K562 (cell line): ENCODE results near the gene SLC35G1. TPM values are rescaled to one million over a fixed set of nuclear protein-coding genes. Genes with fewer than 3 reads are reported as not detected.

ENCODE experiments used
- ATAC-seq: fragments of 200-7000 bp; cut with Tn5 transposase; 3 replicates; pipeline ENCODE4 v1.9.1; 2020; ENCODE audit warnings: moderate library complexity
- BruUV-seq: library from RNA; stranded (reverse); fragments of 400-500 nt; replicated peaks from 2 replicates; lab custom pipeline; 2021; lab: Mats Ljungman, UMichigan
- CTCF ChIA-PET: fragments of 300-600 bp; formaldehyde crosslinking; extraction: SDS; loops from one replicate; lab custom pipeline; 2021; ENCODE audit warnings: low intra/inter-chr PET ratio; lab: Yijun Ruan, JAX
- POLR2A ChIA-PET: fragments of 300-600, 350-650 bp; sonication (Branson Sonifier 250); formaldehyde crosslinking; extraction: SDS; loops from one replicate; lab custom pipeline; 2021; ENCODE audit warnings: antibody characterized with exemption, inconsistent platforms; lab: Yijun Ruan, JAX
- DNase-seq, 4 experiments: peaks; one replicate each; pipeline versions ENCODE4 v3.0.0 to v3.0.0-alpha.2; 2011 to 2018; ENCODE audit warnings: low spot score in 3 of 4, mixed read lengths in 3 of 4; ENCODE audit errors: extremely low read depth in 1 of 4
- FAIRE-seq: peaks from 2 replicates; lab custom pipeline; 2011; peaks lifted over from hg19 to GRCh38; lab: Jason Lieb, UNC
- H2AFZ ChIP-seq: 2 replicates; pipeline ENCODE4 v1.6.0; 2011; ENCODE audit warnings: low read depth, low read length, control low read depth, inconsistent platforms
- H3K27ac ChIP-seq: fragments of 200-600 bp; 3 replicates; pipeline ENCODE4 v1.8.0; 2011; ENCODE audit warnings: low read depth, mild to moderate bottlenecking, control low read depth, inconsistent platforms, low read length, moderate library complexity, mixed read lengths; ENCODE audit errors: extremely low read depth
- H3K27me3 ChIP-seq, 2 experiments: fragments of 300-600 bp in 1 of 2; 2 replicates in 1 of 2; 3 replicates in 1 of 2; pipeline versions ENCODE4 v1.6.0 to v1.8.0; 2011; ENCODE audit warnings: inconsistent platforms in 2 of 2, low read length in 2 of 2, mild to moderate bottlenecking in 1 of 2, mixed read lengths in 1 of 2, moderate library complexity in 1 of 2; ENCODE audit not compliant: control insufficient read depth in 2 of 2, insufficient read depth in 2 of 2
- H3K36me3 ChIP-seq: fragments of 300-600 bp; 3 replicates; pipeline ENCODE4 v1.8.0; 2011; ENCODE audit warnings: mild to moderate bottlenecking, low read length, inconsistent platforms; ENCODE audit not compliant: control insufficient read depth, insufficient read depth
- H3K4me1 ChIP-seq, 2 experiments: fragments of 200-600 bp in 1 of 2; replicated peaks in 1 of 2; 2 replicates in 1 of 2; 3 replicates in 1 of 2; pipeline versions ENCODE4 v1.5.1 to v1.8.0; 2011; ENCODE audit warnings: inconsistent platforms in 2 of 2, low read length in 2 of 2, mild to moderate bottlenecking in 1 of 2, mixed read lengths in 1 of 2, moderate library complexity in 1 of 2; ENCODE audit not compliant: control insufficient read depth in 2 of 2, insufficient read depth in 2 of 2
- H3K4me2 ChIP-seq: 2 replicates; pipeline ENCODE4 v1.6.1; 2011; ENCODE audit warnings: low read length, control low read depth, inconsistent platforms, mixed read lengths; ENCODE audit not compliant: insufficient read depth
- H3K4me3 ChIP-seq: fragments of 200-600 bp; sonication (generic), shearing (Covaris generic); 2 replicates; pipeline ENCODE4 v1.5.1; 2016; ENCODE audit warnings: control low read depth, inconsistent platforms
- H3K79me2 ChIP-seq: fragments of 200-600 bp; 3 replicates; pipeline ENCODE4 v1.8.0; 2011; ENCODE audit warnings: low read length, inconsistent platforms; ENCODE audit not compliant: control insufficient read depth, insufficient read depth
- H3K9ac ChIP-seq, 2 experiments: 2 replicates each; pipeline versions ENCODE4 v1.6.0 to v1.6.1; 2011; ENCODE audit warnings: low read depth in 2 of 2, low read length in 2 of 2, control low read depth in 1 of 2, inconsistent platforms in 1 of 2, mild to moderate bottlenecking in 1 of 2, mixed read lengths in 1 of 2; ENCODE audit not compliant: insufficient read depth in 1 of 2
- H3K9me1 ChIP-seq: one replicate; pipeline ENCODE4 v1.6.0; 2011; ENCODE audit warnings: inconsistent platforms, mild to moderate bottlenecking, low read length, moderate library complexity; ENCODE audit not compliant: control insufficient read depth, insufficient read depth
- H3K9me3 ChIP-seq: replicated peaks from 2 replicates; pipeline ENCODE4 v1.5.1; 2011; ENCODE audit warnings: low read depth, low read length, inconsistent platforms; ENCODE audit not compliant: control insufficient read depth, insufficient read depth
- H4K20me1 ChIP-seq: replicated peaks from 2 replicates; pipeline ENCODE4 v1.6.1; 2011; ENCODE audit warnings: low read length, inconsistent platforms, mixed read lengths; ENCODE audit not compliant: control insufficient read depth, insufficient read depth
- CREBBP ChIP-seq: IDR thresholded peaks from one replicate; pipeline ENCODE4 v1.6.1; 2012; ENCODE audit warnings: low read depth, mild to moderate bottlenecking, control low read depth, inconsistent platforms, low read length
- CREM ChIP-seq: IDR thresholded peaks from 2 replicates; pipeline ENCODE4 v1.6.1; 2014; ENCODE audit warnings: antibody characterized with exemption, low read depth
- EHMT2 ChIP-seq: fragments of 450-650 bp; IDR thresholded peaks from 2 replicates; pipeline ENCODE4 v1.6.1; 2018; ENCODE audit warnings: antibody characterized with exemption
- NCOA6 ChIP-seq: fragments of 450-650 bp; IDR thresholded peaks from 2 replicates; pipeline ENCODE4 v1.6.1; 2017; ENCODE audit warnings: mild to moderate bottlenecking
- NFIC ChIP-seq: fragments of 450-650 bp; IDR thresholded peaks from 2 replicates; pipeline ENCODE4 v1.6.1; 2017; ENCODE audit warnings: mild to moderate bottlenecking, inconsistent platforms
- PHF21A ChIP-seq: fragments of 450-650 bp; IDR thresholded peaks from 2 replicates; pipeline ENCODE4 v1.6.1; 2017; ENCODE audit warnings: low read depth, borderline replicate concordance
- POLR2B ChIP-seq: fragments of 450-650 bp; IDR thresholded peaks from 2 replicates; pipeline ENCODE4 v1.6.1; 2018; ENCODE audit warnings: low read depth; ENCODE audit not compliant: partially characterized antibody
- PTTG1 ChIP-seq: fragments of 450-650 bp; IDR thresholded peaks from 2 replicates; pipeline ENCODE4 v1.6.1; 2016; ENCODE audit warnings: low read depth, mild to moderate bottlenecking, missing genetic modification characterization, missing compliant biosample characterization
- ZNF586 ChIP-seq: fragments of 450-650 bp; formaldehyde crosslinking; conservative IDR thresholded peaks from 2 replicates; pipeline ENCODE4 v1.4.0; 2020; ENCODE audit warnings: mild to moderate bottlenecking, moderate library complexity
- ZNF76 ChIP-seq: fragments of 250-450 bp; sonication (Bioruptor Pico); IDR thresholded peaks from 2 replicates; pipeline ENCODE4 v1.4.0; 2020; ENCODE audit warnings: mild to moderate bottlenecking, moderate library complexity, borderline replicate concordance
- WGBS: fragments of 100-300 bp; shearing (Covaris generic); methylation state at CpG from one replicate; pipeline ENCODE4 v1.1.6; 2016; ENCODE audit warnings: low coverage, mixed read lengths; ENCODE audit not compliant: insufficient coverage; ENCODE audit errors: missing lambda C conversion rate; 5-methylcytosine and 5-hydroxymethylcytosine counted together
- in situ Hi-C: fragments of 300-500 bp; cut with MboI; formaldehyde crosslinking; loops from 4 replicates; pipeline ENCODE4 v1.15.0; 2018; ENCODE audit warnings: inconsistent platforms, mixed read lengths
- intact Hi-C: fragments of 100-400 bp; cut with micrococcal nuclease; formaldehyde crosslinking; loops from 2 replicates; pipeline ENCODE4 v1.14.2; 2022
- polyA plus RNA-seq, 8 experiments: library from polyadenylated mRNA; depleted of rRNA in 4 of 8; stranded (reverse) in 5 of 8; unstranded in 3 of 8; fragments of >200 nt; fragmentation: Nextera tagmentation in 2 of 8; fragmentation: Illumina TruSeq in 1 of 8; extraction: Ambion mirVana in 2 of 8; extraction: Trizol in 1 of 8; gene quantifications; 2 replicates each; pipeline versions ENCODE4 v1.2.1 to v1.2.3, GENCODE V29; 2011 to 2014; ENCODE audit warnings: inconsistent platforms in 1 of 8, missing spikeins in 1 of 8
- total RNA-seq, 7 experiments: library from RNA; depleted of rRNA in 6 of 7; stranded (reverse); fragments of >200 nt in 6 of 7; fragmentation: Illumina TruSeq in 2 of 7; extraction: Trizol in 2 of 7; gene quantifications; 2 replicates each; pipeline versions ENCODE4 v1.2.1 to v1.2.3, GENCODE V29; 2011 to 2021; ENCODE audit warnings: low replicate concordance in 1 of 7

SLC35G1 gene
- total and polyA plus RNA-seq, 9 of the 15 experiments (the other 6 are each of a cell fraction or from before 2014, with no cell fraction given) = 0.76 to 8.5 (median 4.9) TPM

GRCh38 chr10:93850031-93851015, 43.5 kb upstream of the SLC35G1 start (continued):
- TF ChIP-seq NFIC (no peak), CREBBP (no peak), PHF21A (no peak), CREM (no peak)

DNA sequence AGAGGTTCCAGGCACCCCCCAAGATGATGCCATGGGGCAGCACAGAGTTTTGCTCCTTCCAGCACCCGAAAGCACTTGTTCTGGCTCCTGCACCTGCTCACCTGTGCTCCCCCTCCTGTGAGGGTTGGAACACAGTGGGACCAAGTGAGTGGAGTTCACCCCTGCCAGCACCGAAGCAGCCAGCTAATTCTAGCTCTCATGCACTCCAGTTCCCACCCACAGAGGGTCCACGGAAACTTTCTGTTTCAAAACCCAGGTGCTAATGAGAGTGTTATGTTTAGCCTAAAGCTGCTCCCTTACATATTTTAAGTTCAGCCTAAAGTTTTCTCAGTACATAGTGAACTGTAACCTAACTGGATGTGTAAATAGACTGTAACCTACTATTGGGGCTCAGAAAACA, 42.6 kb upstream of the SLC35G1 start:
- BruUV-seq = no TSS peak
- no peak for ATAC-seq
- FAIRE-seq = no peak
- H4K20me1 ChIP-seq = no peaks in the 10 kb centered on the region
- no peak overlapping the region for H2AFZ ChIP-seq
- DNase-seq = no peak
- H3K27ac ChIP-seq = no peak overlapping the region
- CTCF ChIA-PET = no interaction called here
- no peaks in the 10 kb centered on the region; a peak in 1 of 5 replicates for H3K27me3 ChIP-seq
- no peaks in the 10 kb centered on the region for H3K36me3 ChIP-seq
- no peaks in the 10 kb centered on the region for H3K4me1 ChIP-seq
- 0% methylated on average over 3 of the region's 3 CpGs for WGBS
- no peaks in the 10 kb centered on the region for H3K9me3 ChIP-seq
- intact Hi-C loops = no loop called here
- no peak for TF ChIP-seq EHMT2
- TF ChIP-seq POLR2B = no peak
- no peak for TF ChIP-seq PTTG1
- no peak for TF ChIP-seq ZNF76 (CRISPR knock-in tag)
- TF ChIP-seq NCOA6 = no peak
- TF ChIP-seq ZNF586 (CRISPR knock-in tag) = no peak
- H3K4me2 ChIP-seq = no peak overlapping the region
- H3K9me1 ChIP-seq = no peaks in the 10 kb centered on the region
- H3K4me3 ChIP-seq = no peak overlapping the region
- no peak overlapping the region for H3K9ac ChIP-seq
- POLR2A ChIA-PET = interaction anchor here (0.7 kb wide), 1 partner anchor 467 kb away, joined by 3 read pairs; no protein-coding TSS in a partner anchor
- H3K79me2 ChIP-seq = no peaks in the 10 kb centered on the region
- in situ Hi-C loops = no loop called here
